AG04449 (cell line): ENCODE measurements around the gene NT5C3B.
"Not testable (repeated sequence)": the region's sequence is repeated elsewhere in the genome, so short reads cannot be mapped to it uniquely, and the experiment has no call there.

Experiments used
- CTCF ChIA-PET: fragments of 350-600 bp; formaldehyde crosslinking; extraction: SDS; loops from one replicate; lab custom pipeline; 2021; ENCODE audit warnings: antibody characterized with exemption; lab: Yijun Ruan, JAX
- POLR2A ChIA-PET: fragments of 400-600, 350-600 bp; formaldehyde crosslinking; extraction: SDS; loops from one replicate; lab custom pipeline; 2020; ENCODE audit warnings: antibody characterized with exemption, inconsistent platforms; lab: Yijun Ruan, JAX
- DNase-seq: peaks from one replicate; pipeline ENCODE4 v3.0.0-alpha.2; 2010; ENCODE audit warnings: low read depth, low spot score
- H3K4me3 ChIP-seq: 2 replicates; pipeline ENCODE4 v1.5.1; 2011; ENCODE audit warnings: low read depth, mild to moderate bottlenecking, control low read depth, low read length
- TF ChIP-seq, protein P1 (sequence below): IDR thresholded peaks from one replicate; pipeline ENCODE4 v1.5.1; 2011; ENCODE audit warnings: mild to moderate bottlenecking, moderate library complexity, low read length, control low read depth, inconsistent platforms; ENCODE audit not compliant: insufficient read depth; ENCODE audit errors: missing control alignments

Gene NT5C3B

DNA sequence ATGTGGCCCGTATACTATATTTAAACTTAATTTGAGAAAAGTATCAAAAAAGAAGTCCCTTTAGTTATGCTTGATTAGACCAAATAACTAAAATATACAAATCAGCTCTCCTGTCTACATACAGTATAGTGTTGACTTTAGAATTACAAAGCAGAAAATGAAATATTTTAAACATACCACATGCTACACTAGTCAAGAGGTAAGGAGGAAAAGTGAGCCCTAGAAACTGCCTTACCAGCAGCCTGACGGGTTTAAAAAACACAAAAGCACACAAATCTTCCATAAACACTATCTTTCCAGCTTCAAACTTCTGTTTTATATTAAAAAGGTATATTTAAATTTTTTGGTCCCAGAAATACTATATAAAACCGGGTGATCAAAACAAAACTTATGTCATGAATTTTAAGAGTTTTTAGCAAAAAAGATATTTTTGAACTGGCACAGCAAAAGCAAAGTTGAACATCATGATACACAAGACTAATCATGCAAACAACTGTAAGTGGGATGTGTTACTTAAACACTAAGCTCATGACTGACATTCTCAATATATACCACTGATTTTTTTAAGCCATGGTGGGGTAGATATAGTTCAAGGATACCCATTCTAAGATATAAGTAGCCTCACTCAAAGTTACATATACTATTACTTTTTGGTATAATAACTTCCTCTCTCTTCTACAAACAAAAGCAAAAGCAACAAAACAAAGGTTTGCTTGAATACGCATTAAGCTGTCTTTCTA lies 13.4 kb upstream of the NT5C3B start:
- no peak overlapping the region for H3K4me3 ChIP-seq
- DNase-seq: no peak
- TF ChIP-seq, protein P1, sequence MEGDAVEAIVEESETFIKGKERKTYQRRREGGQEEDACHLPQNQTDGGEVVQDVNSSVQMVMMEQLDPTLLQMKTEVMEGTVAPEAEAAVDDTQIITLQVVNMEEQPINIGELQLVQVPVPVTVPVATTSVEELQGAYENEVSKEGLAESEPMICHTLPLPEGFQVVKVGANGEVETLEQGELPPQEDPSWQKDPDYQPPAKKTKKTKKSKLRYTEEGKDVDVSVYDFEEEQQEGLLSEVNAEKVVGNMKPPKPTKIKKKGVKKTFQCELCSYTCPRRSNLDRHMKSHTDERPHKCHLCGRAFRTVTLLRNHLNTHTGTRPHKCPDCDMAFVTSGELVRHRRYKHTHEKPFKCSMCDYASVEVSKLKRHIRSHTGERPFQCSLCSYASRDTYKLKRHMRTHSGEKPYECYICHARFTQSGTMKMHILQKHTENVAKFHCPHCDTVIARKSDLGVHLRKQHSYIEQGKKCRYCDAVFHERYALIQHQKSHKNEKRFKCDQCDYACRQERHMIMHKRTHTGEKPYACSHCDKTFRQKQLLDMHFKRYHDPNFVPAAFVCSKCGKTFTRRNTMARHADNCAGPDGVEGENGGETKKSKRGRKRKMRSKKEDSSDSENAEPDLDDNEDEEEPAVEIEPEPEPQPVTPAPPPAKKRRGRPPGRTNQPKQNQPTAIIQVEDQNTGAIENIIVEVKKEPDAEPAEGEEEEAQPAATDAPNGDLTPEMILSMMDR: no peak
- ChIA-PET CTCF (interaction anchor here (1.2 to 1.4 kb wide), 3 partner anchors 11 to 153 kb away, joined by 3 to 4 read pairs (median 3); no protein-coding TSS in a partner anchor), POLR2A (no interaction called here)

DNA sequence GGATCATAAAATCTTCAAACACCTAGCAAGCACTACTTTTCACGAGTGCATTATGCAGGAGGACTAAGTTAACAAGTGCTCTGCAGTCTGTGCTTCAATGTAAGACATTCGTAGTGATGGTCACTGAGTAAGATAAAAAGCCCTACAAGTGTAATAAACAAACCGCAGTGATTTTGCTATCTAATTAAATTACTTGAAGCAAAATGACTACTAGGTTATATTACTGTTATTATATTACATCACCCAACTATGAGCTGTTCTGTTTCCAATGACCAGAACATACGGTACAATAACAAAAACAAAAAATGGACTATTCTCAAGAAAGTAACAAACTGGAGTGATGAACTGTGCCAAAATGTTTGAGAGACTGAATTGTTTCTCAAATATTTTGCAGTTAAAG lies 12.8 kb upstream of the NT5C3B start:
- ChIA-PET CTCF (interaction anchor here (0.8 to 1.4 kb wide), 5 partner anchors 8 to 153 kb away, joined by 3 to 5 read pairs (median 4); partner anchors contain the start of gene P3H4), POLR2A (no interaction called here)
- DNase-seq: no peak
- H3K4me3 ChIP-seq: no peak overlapping the region
- TF ChIP-seq, protein P1: no peak

DNA sequence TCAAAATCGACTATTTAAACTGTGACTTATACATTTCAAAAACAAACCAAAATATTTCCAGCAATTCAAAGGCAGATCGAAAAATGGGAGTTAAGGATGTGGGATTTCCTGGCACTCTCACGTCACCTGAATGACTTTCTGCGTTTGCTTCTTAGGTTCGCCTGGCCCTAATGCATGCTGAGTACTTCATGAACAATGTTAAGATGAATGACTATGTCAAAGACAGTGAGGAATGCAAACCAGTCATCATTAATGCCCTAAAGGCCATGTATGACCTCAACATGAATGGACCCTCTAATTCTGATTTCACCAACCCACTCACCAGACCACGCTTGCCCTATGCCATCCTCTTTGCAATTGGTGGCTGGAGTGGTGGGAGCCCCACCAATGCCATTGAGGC lies 8.9 kb upstream of the NT5C3B start:
- TF ChIP-seq, protein P1: no peak
- ChIA-PET CTCF (no interaction called here), POLR2A (no interaction called here)
- no peak overlapping the region for H3K4me3 ChIP-seq
- no peak for DNase-seq

DNA sequence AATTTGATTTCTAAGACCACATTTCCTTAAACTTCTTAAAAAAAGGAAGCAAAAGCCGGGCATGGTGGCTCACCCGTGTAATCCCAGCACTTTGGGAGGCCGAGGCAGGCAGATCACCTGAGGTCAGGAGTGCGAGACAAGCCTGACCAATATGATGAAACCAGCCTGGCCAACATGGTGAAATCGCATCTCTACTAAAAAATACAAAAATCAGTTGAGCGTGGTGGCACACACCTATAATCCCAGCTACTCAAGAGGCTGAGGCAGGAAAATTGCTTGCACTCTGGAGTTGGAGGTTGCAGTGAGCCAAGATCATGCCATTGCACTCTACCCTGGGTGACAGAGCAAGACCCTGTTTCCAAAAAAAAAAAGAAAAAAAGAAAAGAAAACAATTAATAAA lies 4.7 kb upstream of the NT5C3B start:
- CTCF ChIA-PET, H3K4me3 ChIP-seq, POLR2A ChIA-PET, DNase-seq: not testable (repeated sequence)

DNA sequence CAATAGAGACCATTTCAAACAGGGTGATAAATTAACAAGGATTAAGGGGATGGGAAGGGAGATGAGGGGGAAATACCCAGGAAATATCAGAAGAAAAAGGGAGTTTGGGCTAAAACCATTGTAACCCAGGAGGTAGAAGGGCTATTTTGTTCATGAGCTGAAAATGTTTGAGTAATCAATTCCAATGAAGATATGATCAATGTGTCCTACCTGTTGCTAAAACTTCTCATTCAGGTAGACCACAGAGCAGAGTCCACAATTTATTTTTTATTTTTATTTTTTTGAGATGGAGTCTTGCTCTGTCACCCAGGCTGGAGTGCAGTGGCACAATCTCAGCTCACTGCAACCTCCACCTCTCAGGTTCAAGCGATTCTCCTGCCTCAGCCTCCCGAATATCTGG lies 3.4 kb upstream of the NT5C3B start:
- H3K4me3 ChIP-seq, POLR2A ChIA-PET, DNase-seq: not testable (repeated sequence)
- CTCF ChIA-PET: interaction anchor here (0.6 kb wide), 1 partner anchor 13 kb away, joined by 3 read pairs; no protein-coding TSS in a partner anchor

DNA sequence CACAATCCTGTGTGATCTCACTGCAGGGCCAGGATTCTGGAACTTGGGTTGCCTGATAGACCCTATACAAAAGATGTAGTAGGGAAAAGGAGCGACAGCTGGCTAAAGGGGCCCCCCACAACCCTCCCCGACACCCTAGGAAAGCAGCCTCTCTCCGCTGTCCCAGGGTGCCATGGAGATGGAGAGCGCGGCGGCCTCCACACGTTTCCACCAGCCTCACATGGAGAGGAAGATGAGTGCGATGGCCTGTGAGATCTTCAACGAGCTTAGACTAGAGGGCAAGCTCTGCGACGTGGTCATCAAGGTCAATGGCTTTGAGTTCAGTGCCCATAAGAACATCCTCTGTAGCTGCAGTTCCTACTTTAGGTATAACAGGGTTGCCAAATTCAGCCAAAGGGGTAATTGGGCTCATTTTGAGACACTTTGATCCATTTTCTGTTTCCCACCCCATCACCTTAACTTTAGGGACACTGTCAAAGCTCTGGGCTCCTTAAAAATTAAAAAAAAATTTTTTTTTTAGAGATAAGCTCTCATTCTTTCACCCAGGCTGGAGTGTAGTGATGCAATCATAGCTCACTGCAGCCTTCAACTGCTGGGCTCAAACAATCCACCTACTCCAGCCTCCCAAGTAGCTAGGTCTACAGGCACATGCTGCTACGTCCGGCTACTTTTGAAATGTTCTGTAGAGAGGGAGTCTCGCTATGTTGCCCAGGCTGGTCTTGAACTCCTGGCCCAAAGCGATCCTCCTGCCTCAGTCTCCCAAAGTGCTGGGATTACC lies 1.9 kb upstream of the NT5C3B start, which contains the start of gene KLHL10:
TSS of gene KLHL10 (plus strand) at position 65 of the 778 bp plus-strand sequence. CDS start at position 173, 108 bp downstream.
- POLR2A ChIA-PET: no interaction called here
- no peak for DNase-seq
- H3K4me3 ChIP-seq: no peak within 1 kb of the TSS
- TF ChIP-seq, protein P1: no peak
- CTCF ChIA-PET: interaction anchor here (0.7 to 1.5 kb wide), 4 partner anchors 8 to 26 kb away, joined by 3 to 5 read pairs (median 4); no protein-coding TSS in a partner anchor
